Measurements from ENCODE around the gene TEX261.

DNA sequence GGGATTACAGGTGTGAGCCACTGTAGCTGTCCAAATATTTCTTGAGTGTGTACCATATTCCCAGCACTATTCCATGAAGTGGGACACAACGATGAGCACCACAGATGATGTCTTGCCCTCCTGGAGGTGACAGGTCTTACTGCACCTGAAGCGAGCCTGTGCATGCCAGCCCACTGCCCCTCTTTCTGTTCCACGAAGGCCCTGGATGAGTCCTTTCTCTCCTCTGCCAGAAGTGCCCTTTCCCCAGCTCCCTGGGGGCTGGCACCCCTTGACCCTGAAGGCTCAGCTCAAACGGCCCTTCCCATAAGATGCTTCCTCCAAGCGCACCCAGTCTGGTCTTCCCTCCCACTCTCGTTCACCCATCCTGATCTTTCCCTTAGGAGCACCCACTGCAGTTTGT, 53.5 kb downstream of the TEX261 start:
- TF ChIP-seq, protein P1, sequence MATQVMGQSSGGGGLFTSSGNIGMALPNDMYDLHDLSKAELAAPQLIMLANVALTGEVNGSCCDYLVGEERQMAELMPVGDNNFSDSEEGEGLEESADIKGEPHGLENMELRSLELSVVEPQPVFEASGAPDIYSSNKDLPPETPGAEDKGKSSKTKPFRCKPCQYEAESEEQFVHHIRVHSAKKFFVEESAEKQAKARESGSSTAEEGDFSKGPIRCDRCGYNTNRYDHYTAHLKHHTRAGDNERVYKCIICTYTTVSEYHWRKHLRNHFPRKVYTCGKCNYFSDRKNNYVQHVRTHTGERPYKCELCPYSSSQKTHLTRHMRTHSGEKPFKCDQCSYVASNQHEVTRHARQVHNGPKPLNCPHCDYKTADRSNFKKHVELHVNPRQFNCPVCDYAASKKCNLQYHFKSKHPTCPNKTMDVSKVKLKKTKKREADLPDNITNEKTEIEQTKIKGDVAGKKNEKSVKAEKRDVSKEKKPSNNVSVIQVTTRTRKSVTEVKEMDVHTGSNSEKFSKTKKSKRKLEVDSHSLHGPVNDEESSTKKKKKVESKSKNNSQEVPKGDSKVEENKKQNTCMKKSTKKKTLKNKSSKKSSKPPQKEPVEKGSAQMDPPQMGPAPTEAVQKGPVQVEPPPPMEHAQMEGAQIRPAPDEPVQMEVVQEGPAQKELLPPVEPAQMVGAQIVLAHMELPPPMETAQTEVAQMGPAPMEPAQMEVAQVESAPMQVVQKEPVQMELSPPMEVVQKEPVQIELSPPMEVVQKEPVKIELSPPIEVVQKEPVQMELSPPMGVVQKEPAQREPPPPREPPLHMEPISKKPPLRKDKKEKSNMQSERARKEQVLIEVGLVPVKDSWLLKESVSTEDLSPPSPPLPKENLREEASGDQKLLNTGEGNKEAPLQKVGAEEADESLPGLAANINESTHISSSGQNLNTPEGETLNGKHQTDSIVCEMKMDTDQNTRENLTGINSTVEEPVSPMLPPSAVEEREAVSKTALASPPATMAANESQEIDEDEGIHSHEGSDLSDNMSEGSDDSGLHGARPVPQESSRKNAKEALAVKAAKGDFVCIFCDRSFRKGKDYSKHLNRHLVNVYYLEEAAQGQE (IDR thresholded peaks at IDR 0.05; ENCODE audit: insufficient read depth in 1 of 2, low read depth in 2 of 2, low read length in 2 of 2): no peak
- TF ChIP-seq POLR2AphosphoS5 (IDR thresholded peaks at IDR 0.05; ENCODE audit: low read depth, low read length) (no peak), TAF1 (IDR thresholded peaks at IDR 0.05; ENCODE audit: borderline replicate concordance, insufficient read depth, low read length) (no peak), SIN3A (IDR thresholded peaks at IDR 0.05; ENCODE audit: borderline replicate concordance, insufficient read depth, low read length) (no peak), FOXP2 (optimal IDR thresholded peaks at IDR 0.05; ENCODE audit: borderline replicate concordance, extremely low read depth, extremely low read length, insufficient read depth) (no peak)

Measured in PFSK-1 (cell line).